SKM-1 (cell line): ENCODE results near the gene DMP1.

Experiments used
- DNase-seq: peaks from one replicate; lab custom pipeline; 2025; ENCODE audit not compliant: unreplicated experiment; lab: John Stamatoyannopoulos, UW

DMP1 gene

DNA sequence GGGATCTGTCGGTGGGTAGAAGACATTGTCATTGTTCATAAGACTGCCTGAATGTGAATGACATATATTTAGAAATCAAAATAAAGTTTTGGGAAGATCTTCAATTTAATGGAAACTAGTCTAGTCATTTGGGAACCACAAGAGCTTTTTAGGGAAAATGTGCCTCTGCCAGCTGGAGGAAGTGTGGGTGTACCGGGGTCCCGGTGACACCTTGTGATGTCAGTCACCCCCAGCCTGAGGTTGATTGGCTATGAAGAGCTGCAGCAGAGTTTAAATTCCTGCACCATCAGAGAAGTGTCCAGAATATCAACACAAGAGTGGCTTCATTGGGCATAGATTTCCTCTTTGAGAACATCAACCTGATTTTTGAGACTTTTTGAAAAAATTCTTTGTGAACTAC lies at the start of gene DMP1:
Gene DMP1 (plus strand): TSS at position 301 of the 400 bp plus-strand sequence. CDS start 6,213 bp downstream, outside the sequence.
- DNase-seq: no peak

DNA sequence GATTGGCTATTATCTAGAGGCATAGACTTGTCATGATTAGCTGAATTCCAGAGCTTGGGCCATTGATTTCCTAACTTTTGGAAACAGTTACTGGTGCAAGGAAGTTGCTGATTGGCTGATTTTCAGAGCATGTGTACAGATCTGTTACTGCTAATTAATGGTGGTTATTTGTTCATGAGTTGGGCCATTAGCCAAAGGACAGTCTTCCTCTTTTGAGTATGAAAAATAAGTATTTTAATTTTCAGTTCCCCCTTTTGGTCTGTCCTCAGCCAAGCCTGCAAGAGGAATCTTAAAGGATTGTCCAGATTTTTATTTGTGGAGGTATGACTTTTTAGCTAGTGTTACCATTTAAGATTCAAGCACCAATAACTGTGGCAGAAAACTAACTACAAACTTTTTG lies 48.7 kb upstream of the DMP1 start:
- no peak for DNase-seq

DNA sequence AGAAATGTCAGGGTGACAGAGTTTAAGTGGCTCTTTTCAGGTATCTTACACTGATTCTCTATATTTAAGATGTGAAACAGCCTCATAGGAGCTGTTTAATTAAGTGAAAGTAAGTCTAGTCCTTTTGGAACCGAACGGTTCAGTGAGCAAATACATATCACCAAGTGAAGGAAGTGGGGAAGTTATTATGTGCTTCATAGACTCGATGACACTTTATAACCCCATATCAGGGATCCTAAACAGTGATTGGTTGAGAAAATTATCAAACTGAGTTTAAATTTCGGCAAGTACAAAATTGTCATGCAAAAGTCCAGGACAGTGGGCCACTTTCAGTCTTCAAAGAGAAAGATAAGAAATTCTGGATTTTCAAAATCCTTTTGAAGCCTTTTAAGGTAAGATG lies 41.9 kb upstream of the DMP1 start, which contains the start of gene DSPP:
Gene DSPP (plus strand): TSS at position 301 of the 400 bp plus-strand sequence. CDS start 2,380 bp downstream, outside the sequence.
- no peak for DNase-seq

DNA sequence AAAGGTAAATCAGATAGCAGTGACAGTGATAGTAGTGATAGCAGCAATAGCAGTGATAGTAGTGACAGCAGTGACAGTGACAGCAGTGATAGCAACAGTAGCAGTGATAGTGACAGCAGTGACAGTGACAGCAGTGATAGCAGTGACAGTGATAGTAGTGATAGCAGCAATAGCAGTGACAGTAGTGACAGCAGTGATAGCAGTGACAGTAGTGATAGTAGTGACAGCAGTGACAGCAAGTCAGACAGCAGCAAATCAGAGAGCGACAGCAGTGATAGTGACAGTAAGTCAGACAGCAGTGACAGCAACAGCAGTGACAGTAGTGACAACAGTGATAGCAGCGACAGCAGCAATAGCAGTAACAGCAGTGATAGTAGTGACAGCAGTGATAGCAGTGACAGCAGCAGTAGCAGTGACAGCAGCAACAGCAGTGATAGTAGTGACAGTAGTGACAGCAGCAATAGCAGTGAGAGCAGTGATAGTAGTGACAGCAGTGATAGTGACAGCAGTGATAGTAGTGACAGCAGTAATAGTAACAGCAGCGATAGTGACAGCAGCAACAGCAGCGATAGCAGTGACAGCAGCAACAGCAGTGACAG lies 35.7 kb upstream of the DMP1 start:
- DNase-seq: no peak

- no peak for DNase-seq
Measured at GRCh38 chr4:87616268-87616667, 33.8 kb upstream of the DMP1 start.

DNA sequence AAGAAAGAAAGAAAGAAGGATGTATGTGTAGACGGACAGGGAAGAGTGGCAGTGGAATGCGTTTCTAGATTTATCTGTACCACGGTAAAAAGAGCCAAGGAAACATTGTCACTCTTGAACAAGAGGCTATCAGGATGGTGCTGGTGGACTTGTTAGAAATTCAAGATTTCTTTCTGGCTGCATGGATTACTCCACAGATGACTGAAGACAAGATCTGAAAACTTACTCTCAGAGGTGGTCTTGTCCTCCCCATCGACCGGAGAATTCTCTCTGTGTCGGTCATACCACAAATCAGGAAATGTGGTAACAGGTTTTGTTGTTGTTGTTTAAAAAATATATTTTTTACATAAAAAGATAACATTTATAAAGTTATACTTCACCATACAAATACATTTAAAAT lies 30.0 kb upstream of the DMP1 start:
- no peak for DNase-seq

DNA sequence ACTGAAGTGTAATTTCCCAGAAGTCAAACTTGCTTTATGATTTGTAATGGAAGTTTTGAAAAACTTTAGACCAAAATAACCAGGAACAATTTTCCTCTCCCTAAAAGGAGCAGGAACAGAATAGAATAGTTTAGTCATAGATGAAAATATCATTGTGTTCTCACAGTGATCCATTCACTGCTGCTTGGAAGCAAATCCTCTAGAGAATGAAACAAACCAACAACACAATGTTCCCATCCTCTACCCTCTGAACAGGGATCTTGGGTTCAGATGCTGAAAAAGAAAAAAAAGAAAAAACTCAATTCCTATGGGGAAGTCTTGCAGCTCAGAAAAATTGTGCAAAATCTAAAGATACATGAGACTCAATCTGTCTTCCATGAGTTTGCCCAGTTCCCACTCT lies 29.6 kb upstream of the DMP1 start:
- DNase-seq: no peak

- DNase-seq: no peak
Measured at GRCh38 chr4:87622303-87622702, 27.8 kb upstream of the DMP1 start.

DNA sequence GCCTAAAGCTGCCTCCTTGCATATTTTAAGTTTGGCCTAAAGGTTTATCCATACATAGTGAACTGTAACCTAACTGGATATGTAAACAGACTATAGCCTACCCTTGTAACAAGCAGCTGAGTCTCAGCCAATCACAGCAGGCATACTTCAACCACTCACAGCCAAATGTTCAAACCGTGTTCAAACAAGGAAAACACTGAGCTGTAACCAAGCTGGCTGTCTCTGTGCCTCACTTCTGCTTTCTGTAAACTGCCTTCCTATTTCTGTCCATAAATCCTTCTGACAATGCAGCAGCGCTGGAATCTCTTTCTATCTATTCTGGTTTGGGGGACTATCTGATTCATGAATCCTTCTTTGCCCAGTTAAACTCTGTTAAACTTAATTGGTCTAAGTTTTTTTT lies 25.4 kb upstream of the DMP1 start:
- DNase-seq: peak; percentile 26

- DNase-seq: no peak
Measured at GRCh38 chr4:87631668-87632067, 18.4 kb upstream of the DMP1 start.

DNA sequence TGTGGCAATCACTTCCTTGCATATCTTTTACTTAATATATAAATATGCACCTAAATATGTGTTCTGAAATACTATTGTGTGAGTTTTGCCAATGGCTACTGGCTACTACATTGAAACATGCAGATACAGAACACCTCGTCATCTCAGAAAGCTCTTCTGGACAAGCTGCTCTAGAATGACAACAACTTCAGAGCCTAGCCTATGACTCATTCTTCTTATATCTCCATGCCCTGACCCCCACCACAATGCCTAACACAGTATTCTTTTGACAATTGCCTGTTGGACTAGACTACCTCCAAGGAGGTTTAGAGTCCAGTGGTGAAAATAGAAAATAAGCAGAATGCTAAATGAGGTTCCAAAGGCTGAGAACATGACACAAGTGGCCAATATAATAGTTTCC lies 17.6 kb upstream of the DMP1 start:
- no peak for DNase-seq

DNA sequence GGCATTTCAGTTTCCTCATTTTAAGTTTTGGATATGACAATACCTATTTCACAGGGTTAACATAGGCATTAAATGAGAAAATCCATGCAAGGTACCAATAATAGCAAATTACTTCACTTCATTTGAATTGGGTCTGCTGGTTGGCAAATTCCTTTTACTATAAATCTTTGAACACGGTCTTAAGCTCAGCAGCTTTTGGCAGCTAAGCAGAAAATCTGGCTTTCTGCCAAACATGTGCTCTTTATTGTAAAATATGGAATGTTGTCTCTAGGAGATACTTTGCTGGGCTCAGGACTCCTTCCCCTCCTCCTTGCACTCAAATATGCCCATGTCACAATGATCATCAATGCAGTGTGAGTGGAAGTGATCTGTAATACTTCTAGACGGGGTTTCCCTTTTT lies 16.8 kb upstream of the DMP1 start:
- DNase-seq: no peak

DNA sequence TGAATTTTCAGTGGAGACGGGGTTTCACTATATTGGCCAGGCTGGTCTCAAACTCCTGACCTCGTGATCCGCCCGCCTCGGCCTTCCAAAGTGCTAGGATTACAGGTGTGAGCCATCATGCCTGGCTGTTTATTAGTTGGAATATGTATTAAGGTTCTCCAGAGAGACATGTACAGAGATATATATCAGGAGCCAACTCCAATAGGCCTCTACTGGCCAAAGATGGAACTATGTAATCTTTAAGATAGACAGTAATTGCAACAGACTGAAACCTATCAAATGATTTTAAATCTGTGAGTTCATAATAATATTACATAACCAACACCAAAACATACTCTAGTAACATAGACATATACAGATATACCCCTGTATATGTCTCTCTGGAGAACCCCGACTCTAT lies 5.8 kb upstream of the DMP1 start:
- no peak for DNase-seq

DNA sequence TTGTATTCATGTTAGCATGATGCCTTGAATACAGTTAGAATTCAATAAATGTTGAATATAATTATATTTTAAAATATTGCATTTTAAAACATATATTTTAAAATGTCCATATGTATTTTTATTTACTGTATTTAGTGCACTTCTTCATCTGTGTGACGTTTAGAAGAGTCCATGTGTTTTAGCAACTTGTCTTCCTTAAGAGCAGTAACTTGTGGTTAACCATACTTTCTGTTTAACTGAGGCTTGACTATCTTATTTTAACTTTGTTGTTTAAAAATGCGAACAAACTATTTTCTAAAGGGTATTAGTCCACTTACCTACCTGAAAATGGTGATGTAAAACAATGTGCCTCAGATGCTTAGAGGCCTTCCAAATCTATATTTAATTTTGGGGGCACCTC lies 858 bp downstream of the DMP1 start:
- DNase-seq: no peak

DNA sequence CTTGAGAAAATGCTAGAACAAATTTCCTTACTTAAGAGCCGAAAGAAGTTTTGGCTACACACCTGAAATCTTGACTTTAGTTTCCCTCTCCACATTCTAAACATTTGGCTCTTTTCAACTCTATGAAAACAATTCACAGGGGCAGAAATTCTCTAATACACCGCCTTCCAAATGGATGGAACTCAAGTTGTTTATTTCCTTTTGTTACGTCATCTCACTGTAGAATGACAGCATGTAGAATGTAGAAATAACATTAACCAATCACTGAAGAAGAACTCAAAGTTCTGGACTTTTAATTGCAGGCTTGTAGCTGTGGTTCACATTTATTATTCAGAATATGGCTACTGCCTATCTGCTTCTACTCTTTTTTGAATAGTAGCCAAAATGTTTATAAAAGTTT lies 1.9 kb downstream of the DMP1 start:
- DNase-seq: no peak

GRCh38 chr4:87654487-87655044 lies 4.5 kb downstream of the DMP1 start:
- DNase-seq: no peak

DNA sequence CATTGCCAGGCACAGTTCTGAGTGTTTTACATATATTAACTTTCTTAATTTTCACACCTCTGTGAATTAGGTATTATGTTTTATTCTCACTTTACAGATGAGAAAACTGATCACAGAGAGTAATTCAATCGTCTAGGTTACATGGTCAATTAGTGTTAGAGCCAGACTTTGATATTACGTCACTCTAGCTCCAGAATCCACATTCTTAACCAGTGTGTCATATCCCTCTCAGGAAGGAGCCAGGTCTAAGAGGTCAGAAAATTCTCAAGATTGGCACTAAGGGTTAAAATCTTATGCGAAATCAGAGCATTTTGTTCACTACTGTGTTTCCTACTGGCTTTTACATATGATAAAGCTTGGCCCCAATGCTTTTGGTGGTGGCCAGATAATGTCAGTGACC lies 7.4 kb downstream of the DMP1 start:
- no peak for DNase-seq

DNA sequence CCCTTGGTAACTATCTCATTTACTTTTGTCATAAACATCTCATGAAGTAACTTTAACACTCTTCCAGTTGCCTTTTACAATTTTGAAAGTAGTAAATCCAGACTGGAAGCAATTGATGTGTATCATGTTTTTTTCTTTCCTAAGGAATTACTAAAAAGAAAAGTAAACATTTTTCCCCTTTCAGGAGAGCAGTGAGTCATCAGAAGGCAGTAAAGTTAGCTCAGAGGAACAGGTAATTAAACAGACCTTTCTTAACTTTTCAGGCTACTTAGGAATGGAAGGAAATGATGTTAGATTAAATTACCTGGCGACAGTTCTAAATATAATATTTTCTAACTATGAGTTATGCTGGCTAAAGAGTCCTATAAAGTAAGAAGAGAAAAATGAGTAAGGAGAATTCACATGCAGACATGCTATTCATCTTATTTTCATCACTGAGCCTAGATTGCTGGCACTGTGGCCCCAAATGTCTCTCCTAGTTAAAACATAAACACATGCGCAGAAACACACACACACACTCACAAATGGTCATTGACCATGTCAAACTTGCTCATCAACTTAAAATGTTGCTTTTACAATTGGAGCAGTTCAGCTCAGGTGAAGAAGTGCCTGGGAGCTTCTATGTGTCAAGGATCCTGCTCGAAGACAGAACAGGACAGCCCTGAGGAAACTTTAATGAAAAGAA lies 9.3 kb downstream of the DMP1 start:
- no peak for DNase-seq

- no peak for DNase-seq
Measured at GRCh38 chr4:87662871-87663270, 12.8 kb downstream of the DMP1 start.

GRCh38 chr4:87669373-87669772 lies 19.3 kb downstream of the DMP1 start:
- no peak for DNase-seq

DNA sequence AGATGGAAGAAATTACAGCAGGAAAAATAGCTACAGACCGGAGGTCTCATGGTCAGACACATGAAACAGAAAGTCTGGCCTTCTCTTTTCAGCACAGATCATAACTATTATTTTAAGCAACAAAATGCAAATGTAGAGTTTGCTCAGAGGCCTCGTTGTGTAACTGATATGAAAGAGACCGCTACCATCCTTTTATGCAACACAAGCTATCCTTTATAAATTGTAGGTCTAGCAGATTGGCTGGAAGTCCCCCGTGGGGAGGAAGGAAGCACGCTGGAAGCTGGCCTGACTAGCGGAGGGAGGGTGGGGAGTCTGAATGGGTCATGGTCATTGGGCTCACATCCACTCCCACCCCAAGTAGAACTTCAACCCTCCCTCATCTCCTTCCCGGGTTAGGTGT lies 27.7 kb downstream of the DMP1 start:
- DNase-seq: no peak

GRCh38 chr4:87679449-87680169 lies 29.5 kb downstream of the DMP1 start:
- peak; percentile 51 for DNase-seq
